ENCODE data around the gene FTL.
A peak's percentile ranks its signal among the peaks of the same experiment; 100 is the strongest.

Gene FTL

GRCh38 chr19:48945817-48946216 is 19.3 kb upstream of the FTL start:
- no peak for DNase-seq (ENCODE audit: low read depth in 2 of 2)

DNA sequence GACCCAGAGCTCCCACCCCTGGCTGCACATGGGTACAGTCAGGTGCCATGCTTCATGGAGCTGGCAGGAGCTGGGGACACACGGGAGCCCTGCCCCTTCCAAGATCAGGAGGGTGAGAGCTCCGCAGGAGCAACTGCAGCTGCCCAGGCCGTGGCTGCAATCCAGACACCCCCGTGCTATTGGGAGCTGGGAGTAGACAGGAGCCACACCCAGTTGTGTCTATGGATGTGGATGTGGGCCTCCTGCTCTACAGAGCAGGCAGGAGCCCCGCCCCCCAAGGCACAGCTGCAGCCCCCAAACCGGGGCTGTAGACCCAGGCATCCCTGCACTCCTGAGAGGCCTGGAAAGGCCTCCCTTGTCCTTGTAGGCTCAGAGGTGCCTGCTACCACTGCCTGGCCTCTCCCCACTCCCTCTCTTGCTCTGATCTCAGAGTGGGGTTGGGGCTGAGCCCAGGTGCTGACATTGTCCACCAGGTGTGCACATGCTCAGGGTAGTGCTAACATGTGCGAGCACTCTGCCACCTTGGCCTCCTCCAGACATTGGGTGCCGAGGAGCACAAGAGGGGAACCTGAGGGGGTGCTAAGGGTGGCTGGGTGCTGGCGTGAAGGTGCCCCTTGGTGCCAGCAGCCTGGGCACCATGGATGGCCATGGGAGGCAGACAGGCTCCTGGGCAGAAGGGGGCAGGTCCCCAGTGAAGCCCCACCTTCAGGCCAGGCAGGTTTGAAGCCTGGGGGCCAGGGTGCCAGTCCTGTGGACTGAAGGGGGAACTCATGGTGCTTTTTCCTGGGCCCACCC is 18.4 kb upstream of the FTL start:
- no peak for DNase-seq (ENCODE audit: low read depth in 2 of 2)

DNA sequence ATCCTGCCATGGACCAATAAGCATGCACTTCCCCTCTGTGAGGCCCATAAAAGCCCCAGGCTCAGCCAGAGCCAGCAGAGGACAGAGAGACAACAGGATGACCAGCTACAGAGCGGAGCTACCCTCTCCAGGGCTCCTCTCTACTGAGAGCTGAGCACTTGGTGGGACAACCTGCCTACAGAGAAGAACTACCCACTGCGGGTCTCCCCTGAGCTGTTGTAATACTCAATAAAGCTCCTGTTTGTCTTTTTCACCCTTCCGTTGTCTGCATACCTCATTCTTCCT is 17.9 kb upstream of the FTL start:
- no peak for DNase-seq (ENCODE audit: low read depth in 2 of 2)

- no peak for DNase-seq (ENCODE audit: low read depth in 2 of 2)
These were observed 14.9 kb upstream of the FTL start for GRCh38 chr19:48950159-48950558.

GRCh38 chr19:48950830-48951519 is 14.1 kb upstream of the FTL start:
- DNase-seq (ENCODE audit: low read depth in 2 of 2), result no peak

DNA sequence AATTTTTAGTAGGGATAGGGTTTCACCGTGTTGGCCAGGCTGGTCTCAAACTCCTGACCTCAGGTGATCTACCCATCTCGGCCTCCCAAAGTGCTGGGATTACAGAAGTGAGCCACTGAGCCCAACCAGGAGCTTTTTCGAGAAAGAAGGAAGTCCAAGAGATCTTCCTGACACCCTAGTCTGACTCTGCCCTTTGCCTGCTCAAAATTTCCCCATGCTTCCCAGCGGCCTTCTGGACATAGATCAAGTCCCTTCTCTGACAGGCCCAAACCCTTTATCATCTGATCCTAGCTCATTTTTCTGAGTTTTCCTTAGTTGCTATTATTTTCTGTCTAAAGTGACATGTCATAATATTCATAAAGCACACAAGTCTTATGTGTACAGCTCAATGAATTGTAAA is 12.0 kb upstream of the FTL start:
- DNase-seq (ENCODE audit: low read depth in 2 of 2), result no peak

GRCh38 chr19:48953990-48954594 is 11.0 kb upstream of the FTL start:
- DNase-seq (ENCODE audit: low read depth in 2 of 2), result no peak

DNA sequence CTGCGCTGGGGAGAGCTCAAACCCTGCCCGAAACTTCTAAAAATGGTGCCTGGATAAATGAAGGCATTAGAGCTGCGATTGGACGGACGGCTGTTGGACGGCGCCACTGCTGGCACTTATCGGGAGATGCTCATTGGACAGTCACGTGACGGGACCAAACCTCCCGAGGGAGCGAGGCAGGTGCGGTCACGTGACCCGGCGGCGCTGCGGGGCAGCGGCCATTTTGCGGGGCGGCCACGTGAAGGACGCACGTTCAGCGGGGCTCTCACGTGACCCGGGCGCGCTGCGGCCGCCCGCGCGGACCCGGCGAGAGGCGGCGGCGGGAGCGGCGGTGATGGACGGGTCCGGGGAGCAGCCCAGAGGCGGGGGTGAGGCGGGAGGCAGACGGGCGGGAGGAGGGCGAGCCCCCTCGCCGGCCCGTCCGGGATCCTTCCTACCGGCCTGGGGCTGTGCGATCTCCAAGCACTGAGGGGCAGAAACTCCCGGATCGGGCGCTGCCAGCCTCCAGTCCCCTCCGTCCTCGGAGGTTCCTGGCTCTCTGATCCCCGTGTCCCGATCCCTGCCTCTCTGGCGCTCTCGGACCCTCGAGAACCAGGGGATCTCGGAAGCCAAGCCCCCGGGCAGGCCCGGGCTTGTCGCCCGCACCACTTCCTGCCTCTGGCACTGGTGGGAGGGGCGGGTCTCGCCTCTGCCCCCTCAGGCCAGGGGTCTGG is 10.4 kb upstream of the FTL start, which contains the start of gene BAX:
Gene BAX, plus strand, starts transcription at position 281 of the 713 bp plus-strand sequence. Its CDS starts 54 bp downstream, at position 335.
- peak; percentile 70 to 78 for DNase-seq (ENCODE audit: low read depth in 2 of 2)

GRCh38 chr19:48955308-48955958 is 9.7 kb upstream of the FTL start:
- no peak for DNase-seq (ENCODE audit: low read depth in 2 of 2)

- no peak for DNase-seq (ENCODE audit: low read depth in 2 of 2)
These were observed 7.1 kb upstream of the FTL start for GRCh38 chr19:48958006-48958405.

- no peak for DNase-seq (ENCODE audit: low read depth in 2 of 2)
These were observed 5.5 kb upstream of the FTL start for GRCh38 chr19:48959341-48960239.

DNA sequence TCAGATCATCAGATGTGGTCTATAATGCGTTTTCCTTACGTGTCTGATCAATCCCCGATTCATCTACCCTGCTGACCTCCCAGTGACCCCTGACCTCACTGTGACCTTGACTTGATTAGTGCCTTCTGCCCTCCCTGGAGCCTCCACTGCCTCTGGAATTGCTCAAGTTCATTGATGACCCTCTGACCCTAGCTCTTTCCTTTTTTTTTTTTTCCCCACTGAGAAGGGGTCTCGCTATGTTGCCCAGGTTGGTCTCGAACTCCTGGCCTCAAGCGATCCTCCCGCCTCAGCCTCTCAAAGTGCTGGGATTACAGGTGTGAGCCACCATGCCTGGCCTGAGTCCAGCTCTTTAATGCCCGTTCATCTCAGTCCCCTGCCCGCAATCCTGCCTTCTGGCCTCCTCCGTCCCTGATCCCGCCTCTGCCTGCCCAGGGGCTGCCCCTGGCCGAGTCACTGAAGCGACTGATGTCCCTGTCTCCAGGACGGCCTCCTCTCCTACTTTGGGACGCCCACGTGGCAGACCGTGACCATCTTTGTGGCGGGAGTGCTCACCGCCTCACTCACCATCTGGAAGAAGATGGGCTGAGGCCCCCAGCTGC is 4.0 kb upstream of the FTL start:
- DNase-seq (ENCODE audit: low read depth in 2 of 2), result no peak

DNA sequence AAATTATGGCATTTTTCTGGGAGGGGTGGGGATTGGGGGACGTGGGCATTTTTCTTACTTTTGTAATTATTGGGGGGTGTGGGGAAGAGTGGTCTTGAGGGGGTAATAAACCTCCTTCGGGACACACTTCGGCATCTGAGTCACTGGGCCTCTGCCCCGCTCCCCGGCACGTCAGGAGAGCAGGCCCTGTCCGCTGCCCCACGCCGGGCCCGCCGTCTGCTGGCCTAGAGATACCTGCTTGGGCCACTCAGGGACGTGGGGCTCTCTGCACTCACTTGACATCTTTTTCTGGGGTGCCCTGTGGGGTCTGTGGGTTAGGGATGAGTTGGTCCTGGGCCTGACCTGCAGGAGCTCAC is 3.5 kb upstream of the FTL start:
- no peak for DNase-seq (ENCODE audit: low read depth in 2 of 2)

DNA sequence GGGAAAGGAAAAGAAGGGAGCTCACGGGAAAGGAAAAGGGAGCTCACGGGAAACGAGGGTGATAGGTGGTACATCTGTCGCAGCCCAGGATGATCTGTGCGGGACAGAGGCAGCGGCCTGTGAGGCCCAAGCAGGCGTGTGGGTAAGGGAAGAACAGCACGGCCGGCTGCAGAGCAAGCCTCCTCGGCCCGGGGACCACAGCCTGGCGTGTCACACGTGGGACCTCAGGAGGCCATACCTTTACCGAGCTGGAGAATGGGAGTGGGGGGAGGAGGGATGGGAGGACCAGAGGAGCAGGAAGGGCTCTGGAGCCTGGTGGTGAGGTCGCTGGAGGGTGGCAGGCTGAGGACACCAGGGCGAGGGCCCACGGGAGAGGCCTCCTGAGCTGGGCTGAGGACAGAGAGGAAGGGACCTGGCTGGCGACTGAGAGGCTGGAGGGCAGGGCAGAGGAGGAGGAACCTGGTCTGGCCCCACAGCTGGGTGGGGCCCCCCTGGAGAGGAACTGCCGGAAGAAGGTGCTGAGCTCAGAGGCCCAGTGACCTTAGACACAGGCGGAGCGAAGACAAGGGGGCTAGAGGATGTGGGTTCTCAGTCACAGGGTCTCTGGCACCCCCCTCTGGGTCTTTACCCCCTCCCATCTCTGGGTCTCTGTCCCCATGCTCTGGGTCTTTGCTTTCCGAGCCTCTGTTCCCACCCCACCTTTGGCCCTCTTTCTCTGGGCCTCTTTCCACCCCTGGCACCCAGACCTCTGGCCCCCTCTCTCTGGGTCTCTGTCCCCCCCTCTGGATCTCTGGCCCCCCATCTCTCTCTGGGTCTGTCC is 2.9 kb upstream of the FTL start:
- no peak for DNase-seq (ENCODE audit: low read depth in 2 of 2)

GRCh38 chr19:48962849-48963165 is 2.3 kb upstream of the FTL start:
- DNase-seq (ENCODE audit: low read depth in 2 of 2), result no peak

GRCh38 chr19:48963371-48964204 is 1.5 kb upstream of the FTL start:
- peak; percentile 48 to 54 for DNase-seq (ENCODE audit: low read depth in 2 of 2)

- DNase-seq (ENCODE audit: low read depth in 2 of 2), result no peak
These were observed 687 bp upstream of the FTL start for GRCh38 chr19:48964205-48965039.

All from stimulated activated CD8-positive, alpha-beta memory T cell treated with anti-CD3 and anti-CD28 coated beads, Interleukin-15, amount 100 ng/mL, for 4 hours (primary cell).